C4-2B (cell line): ENCODE results near the gene ATP1A2.

Experiments
- CTCF ChIP-seq: fragments of 450-650 bp; conservative IDR thresholded peaks from 2 replicates; pipeline ENCODE4 v1.5.1; 2017; ENCODE audit warnings: mild to moderate bottlenecking
- ZFX ChIP-seq: fragments of 450-650 bp; IDR thresholded peaks from 2 replicates; pipeline ENCODE4 v1.6.1; 2017

DNA sequence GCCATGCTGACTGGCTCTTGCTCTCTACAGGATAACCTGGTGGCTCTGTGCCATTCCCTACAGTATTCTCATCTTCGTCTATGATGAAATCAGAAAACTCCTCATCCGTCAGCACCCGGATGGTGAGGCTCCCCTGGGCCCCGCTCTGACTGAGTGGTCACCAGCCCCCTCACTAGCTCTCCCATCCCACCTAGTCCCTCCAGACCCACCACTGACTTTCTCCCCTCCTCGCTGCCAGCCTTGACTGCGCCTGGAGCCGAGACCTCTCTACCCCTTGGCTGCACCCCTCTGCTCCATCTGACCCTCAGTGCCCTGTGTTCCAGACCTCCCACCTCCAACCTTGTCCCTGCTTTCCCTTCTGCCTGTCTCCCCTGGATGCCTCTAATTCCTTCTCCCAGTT lies 70.7 kb downstream of the ATP1A2 start:
- no peak for TF ChIP-seq CTCF
- TF ChIP-seq ZFX: no peak
